Skeletal muscle satellite cell (primary cell): Measurements from ENCODE around the gene SHROOM3.
"Not testable (repeated sequence)": the region's sequence is repeated elsewhere in the genome, so short reads cannot be mapped to it uniquely, and the experiment has no call there.

ENCODE experiments used
- H3K27me3 ChIP-seq: 2 replicates; pipeline ENCODE4 v1.7.0; 2013; ENCODE audit warnings: low read length; ENCODE audit not compliant: control insufficient read depth, insufficient read depth
- H3K36me3 ChIP-seq: 2 replicates; pipeline ENCODE4 v1.7.0; 2013; ENCODE audit warnings: mild to moderate bottlenecking, control low read depth, low read length; ENCODE audit not compliant: insufficient read depth
- H3K4me1 ChIP-seq: 2 replicates; pipeline ENCODE4 v1.7.0; 2013; ENCODE audit warnings: low read length; ENCODE audit not compliant: control insufficient read depth, insufficient read depth
- H3K4me2 ChIP-seq: 2 replicates; pipeline ENCODE4 v1.7.0; 2013; ENCODE audit warnings: mild to moderate bottlenecking, low read length
- H3K4me3 ChIP-seq: 2 replicates; pipeline ENCODE4 v1.7.0; 2013; ENCODE audit warnings: low read length
- H3K9ac ChIP-seq: 2 replicates; pipeline ENCODE4 v1.7.0; 2013; ENCODE audit warnings: mild to moderate bottlenecking, low read depth, low read length, moderate library complexity
- H3K9me3 ChIP-seq: replicated peaks from 2 replicates; pipeline ENCODE4 v1.7.0; 2013; ENCODE audit warnings: mild to moderate bottlenecking, control low read depth, low read length

SHROOM3 gene

DNA sequence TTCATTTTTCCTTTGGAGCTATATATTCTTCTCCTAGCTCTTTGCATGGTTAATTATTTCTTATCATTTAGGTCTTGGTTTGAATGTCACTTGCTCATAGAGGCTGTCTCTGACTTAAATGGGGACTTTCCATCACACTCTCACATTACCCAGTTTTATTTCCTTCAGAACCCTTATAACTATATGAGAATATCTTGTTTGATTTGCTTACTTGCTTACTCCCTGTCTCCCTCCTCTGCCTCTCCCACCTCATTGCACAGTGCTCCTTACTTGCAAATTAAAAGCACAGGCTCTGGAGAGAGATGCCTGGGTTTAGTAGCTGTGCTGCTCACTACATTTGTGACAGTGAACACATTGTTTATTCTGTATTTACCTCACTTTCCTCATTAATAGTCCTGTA is 288.3 kb downstream of the SHROOM3 start:
- H3K4me1 ChIP-seq = peaks cover 37% of the 10 kb centered on the region
- no peaks in the 10 kb centered on the region for H3K27me3 ChIP-seq
- H3K4me3 ChIP-seq = no peak overlapping the region
- peak overlapping the region; percentile 54 for H3K4me2 ChIP-seq
- H3K36me3 ChIP-seq = no peaks in the 10 kb centered on the region
- H3K9ac ChIP-seq = peak overlapping the region; percentile 61
- no peaks in the 10 kb centered on the region for H3K9me3 ChIP-seq

DNA sequence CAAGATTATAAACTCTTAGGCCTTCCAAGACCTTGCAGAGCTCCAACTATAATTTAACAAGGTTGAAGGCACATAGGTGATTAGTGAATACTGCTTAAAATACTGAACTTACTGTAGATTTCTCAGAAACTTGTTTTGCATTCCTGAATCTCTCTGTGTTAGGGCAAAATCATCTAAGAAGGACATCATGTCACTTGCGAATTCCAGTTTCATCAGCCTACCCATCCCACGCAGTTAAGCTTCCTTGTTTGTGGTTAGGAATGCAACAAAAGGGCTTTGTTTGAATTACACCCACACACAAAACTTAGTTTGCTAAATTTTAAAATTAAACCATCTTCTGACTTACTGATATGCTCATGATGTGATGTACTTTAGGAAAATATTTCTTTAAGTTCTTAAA is 288.9 kb downstream of the SHROOM3 start:
- no peaks in the 10 kb centered on the region for H3K36me3 ChIP-seq
- H3K4me1 ChIP-seq = peaks cover 37% of the 10 kb centered on the region
- H3K27me3 ChIP-seq = no peaks in the 10 kb centered on the region
- H3K9me3 ChIP-seq = no peaks in the 10 kb centered on the region
- peak overlapping the region; percentile 54 for H3K4me2 ChIP-seq
- peak overlapping the region; percentile 61 for H3K9ac ChIP-seq
- no peak overlapping the region for H3K4me3 ChIP-seq

DNA sequence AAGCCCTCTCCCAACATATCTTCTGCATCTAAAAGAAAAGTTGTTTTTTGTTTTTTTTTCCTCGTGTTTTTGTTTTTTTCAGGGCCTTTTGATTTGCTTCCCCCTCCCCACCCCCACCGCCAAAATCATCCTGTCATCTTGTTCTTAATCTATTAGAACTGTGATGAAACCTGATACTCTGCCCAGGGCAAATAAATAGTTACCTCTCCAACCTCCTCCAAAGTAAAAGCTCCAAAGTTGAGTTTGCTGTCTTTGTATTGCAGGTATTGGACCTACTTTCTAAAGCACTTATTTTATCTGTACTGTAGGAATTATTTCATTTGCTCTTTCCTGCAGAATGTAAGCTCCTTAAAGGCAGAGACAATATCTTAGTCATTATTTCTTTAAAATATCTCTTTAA is 290.0 kb downstream of the SHROOM3 start:
- Histone ChIP-seq H3K9ac (no peak overlapping the region), H3K9me3 (no peaks in the 10 kb centered on the region), H3K4me3 (no peak overlapping the region), H3K4me1 (peaks cover 41% of the 10 kb centered on the region), H3K4me2 (no peak overlapping the region), H3K27me3 (no peaks in the 10 kb centered on the region), H3K36me3 (no peaks in the 10 kb centered on the region)

DNA sequence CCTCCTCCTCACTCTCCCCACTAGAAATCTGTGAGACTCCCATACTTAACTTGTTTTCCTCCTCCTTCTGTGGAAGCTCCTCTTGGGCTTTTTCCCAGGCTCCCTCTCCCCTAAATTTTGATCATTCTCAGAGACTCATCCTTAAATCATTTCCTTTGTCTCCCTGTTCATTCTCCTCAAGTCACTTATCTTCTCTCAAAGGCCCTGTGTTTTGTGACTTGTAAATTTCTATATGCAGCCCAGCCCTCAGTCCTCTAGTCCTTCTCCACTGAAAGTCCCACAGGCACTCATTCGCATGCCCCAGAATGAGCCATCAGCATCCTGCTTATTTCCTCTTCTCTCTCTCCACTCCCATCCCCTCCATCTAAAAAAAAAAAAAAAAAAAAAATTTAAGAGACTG is 291.1 kb downstream of the SHROOM3 start:
- peaks cover 41% of the 10 kb centered on the region for H3K4me1 ChIP-seq

DNA sequence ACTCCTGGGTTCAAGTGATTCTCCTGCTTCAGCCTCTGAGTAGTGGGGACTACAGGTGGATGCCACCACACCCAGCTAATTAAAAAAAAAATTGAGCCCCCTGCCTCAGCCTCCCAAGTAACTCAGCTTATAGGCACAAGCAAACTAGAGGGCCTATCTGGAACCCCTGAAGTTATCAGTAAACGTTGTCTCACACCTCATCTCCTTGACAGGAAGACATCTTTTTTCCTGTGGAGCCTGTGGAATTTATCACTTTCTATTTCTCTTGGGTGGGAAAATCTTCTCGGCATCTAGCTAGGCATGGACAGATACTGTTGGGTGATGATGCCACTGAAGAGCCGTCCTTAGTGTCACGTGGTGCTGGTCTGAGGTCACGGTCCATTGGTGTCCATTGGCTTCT is 291.6 kb downstream of the SHROOM3 start:
- Histone ChIP-seq H3K27me3 (no peaks in the 10 kb centered on the region), H3K9ac (no peak overlapping the region), H3K9me3 (no peaks in the 10 kb centered on the region), H3K4me3 (no peak overlapping the region), H3K36me3 (no peaks in the 10 kb centered on the region), H3K4me2 (no peak overlapping the region), H3K4me1 (peaks cover 41% of the 10 kb centered on the region)

More for the DNA sequence above, 291.1 kb downstream of the SHROOM3 start:
- Histone ChIP-seq H3K4me2 (no peak overlapping the region), H3K9me3 (no peaks in the 10 kb centered on the region), H3K4me3 (no peak overlapping the region), H3K36me3 (no peaks in the 10 kb centered on the region), H3K9ac (peak overlapping the region; percentile 4), H3K27me3 (no peaks in the 10 kb centered on the region)

DNA sequence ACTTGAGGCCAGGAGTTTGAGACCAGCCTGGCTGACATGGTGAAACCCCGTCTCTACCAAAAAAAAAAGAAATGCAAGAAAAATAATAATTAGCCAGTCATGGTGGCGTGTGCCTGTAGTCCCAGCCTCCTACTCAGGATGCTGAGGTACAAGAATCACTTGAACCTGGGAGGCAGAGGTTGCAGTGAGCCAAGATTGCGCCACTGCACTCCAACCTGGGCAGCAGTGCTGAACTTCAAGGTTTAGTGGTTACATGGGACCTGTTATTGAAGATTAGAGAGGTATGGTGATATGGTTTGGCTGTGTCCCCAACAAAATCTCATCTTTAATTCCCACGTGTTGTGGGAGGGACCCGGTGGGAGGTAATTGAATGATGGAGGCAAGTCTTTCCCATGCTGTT is 292.9 kb downstream of the SHROOM3 start:
- H3K9ac ChIP-seq, H3K27me3 ChIP-seq, H3K4me3 ChIP-seq, H3K9me3 ChIP-seq, H3K36me3 ChIP-seq, H3K4me2 ChIP-seq: not testable (repeated sequence)
- peaks cover 40% of the 10 kb centered on the region for H3K4me1 ChIP-seq

DNA sequence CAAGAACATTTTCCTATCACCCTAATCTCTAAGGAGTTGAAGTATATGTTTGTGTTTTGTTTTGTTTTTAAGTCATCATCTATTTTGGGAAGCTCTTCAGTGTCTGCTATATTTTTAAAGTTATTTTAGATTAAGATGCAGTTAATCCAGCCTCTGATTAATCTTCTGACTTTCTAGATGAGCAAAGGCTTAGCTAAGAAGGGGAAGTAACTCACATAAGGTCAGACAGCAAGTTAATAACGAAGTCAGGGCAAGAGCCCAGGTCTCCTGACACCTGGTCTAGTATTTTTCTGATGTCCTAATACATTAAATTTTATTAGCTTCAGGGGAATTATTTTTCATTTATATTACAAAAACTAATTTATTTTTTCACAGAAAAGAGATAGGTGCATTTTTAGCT is 294.4 kb downstream of the SHROOM3 start:
- Histone ChIP-seq H3K4me2 (no peak overlapping the region), H3K36me3 (no peaks in the 10 kb centered on the region), H3K27me3 (no peaks in the 10 kb centered on the region), H3K9me3 (no peaks in the 10 kb centered on the region), H3K4me1 (peaks cover 25% of the 10 kb centered on the region), H3K9ac (no peak overlapping the region), H3K4me3 (no peak overlapping the region)

DNA sequence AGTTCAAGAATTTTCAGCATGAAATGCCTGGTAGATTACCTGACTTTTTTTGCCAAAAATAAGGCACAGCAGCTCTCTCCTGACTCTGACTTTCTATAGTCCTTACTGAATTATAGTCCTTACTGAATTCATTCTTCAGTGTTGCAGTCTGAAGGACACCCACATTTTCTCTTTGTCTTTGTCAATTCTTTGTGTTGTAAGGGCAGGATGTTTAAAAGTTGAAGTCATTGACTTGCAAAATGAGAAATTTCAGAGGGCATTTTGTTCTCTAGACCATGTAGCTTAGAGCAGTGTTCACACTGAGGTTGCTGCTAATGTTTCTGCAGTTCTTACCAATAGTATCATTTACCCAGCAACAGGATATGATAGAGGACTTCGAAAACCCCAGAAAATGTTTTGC is 295.0 kb downstream of the SHROOM3 start:
- Histone ChIP-seq H3K9me3 (no peaks in the 10 kb centered on the region), H3K4me3 (no peak overlapping the region), H3K9ac (no peak overlapping the region), H3K4me2 (no peak overlapping the region), H3K27me3 (no peaks in the 10 kb centered on the region), H3K4me1 (peaks cover 20% of the 10 kb centered on the region), H3K36me3 (no peaks in the 10 kb centered on the region)

DNA sequence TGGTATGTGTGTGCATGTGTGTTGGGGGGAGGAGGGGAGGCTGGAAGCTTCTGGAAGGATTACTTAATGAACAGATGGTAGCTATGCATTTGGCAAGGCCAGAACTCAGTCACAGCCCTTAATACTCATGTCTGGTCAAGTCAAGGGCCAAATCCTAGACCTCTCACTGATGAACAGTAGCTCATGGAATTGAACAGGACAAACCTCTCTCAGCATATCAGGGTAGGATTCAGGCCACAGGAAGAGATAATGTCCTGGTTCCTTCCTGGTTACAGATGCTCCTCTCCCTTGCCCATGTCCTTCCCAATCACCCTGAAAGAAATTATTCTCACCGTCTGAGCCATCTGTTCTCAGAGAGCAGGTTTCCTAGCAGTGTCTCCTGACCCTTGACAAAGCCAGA is 297.2 kb downstream of the SHROOM3 start:
- Histone ChIP-seq H3K9me3 (no peaks in the 10 kb centered on the region), H3K4me2 (no peak overlapping the region), H3K27me3 (no peaks in the 10 kb centered on the region), H3K9ac (no peak overlapping the region), H3K36me3 (no peaks in the 10 kb centered on the region), H3K4me3 (no peak overlapping the region), H3K4me1 (peaks cover 11% of the 10 kb centered on the region)

DNA sequence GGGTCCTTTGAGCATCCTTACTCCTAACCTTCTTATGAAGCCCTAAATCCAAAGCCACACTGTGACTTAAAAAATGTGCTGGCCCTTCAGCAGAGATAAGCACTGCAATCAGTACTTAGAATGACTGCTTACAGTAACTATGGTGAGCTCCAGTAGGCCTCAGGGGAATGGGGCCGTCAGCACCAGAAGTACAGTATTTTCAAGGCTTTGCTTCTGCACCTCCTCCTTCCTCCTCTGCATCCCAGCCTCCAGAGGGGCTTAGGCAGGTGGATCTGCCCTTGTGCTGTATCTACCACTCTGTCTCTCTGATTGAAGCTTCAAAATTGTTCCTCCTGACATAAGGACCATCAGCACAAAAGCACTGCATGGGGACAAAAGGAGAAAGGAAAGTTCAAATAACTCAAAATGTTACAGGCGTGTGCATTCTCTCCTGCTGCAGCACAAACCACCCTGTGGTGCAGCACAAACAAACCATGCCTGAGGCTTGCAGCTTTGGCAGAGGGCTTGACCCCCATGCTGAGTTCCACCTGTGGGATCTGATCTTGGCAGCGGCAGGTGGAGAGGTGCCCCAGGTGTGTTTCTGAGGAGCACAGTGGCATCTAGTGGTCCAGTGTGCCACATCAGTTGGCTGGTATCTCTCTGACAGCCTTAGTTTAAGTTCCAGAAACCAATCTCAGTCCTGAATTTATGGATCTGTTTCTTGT is 298.2 kb downstream of the SHROOM3 start:
- H3K4me3 ChIP-seq = no peak overlapping the region
- H3K4me2 ChIP-seq = no peak overlapping the region
- no peaks in the 10 kb centered on the region for H3K27me3 ChIP-seq
- peaks cover 20% of the 10 kb centered on the region for H3K4me1 ChIP-seq
- H3K9me3 ChIP-seq = no peaks in the 10 kb centered on the region
- no peaks in the 10 kb centered on the region for H3K36me3 ChIP-seq
- no peak overlapping the region for H3K9ac ChIP-seq

DNA sequence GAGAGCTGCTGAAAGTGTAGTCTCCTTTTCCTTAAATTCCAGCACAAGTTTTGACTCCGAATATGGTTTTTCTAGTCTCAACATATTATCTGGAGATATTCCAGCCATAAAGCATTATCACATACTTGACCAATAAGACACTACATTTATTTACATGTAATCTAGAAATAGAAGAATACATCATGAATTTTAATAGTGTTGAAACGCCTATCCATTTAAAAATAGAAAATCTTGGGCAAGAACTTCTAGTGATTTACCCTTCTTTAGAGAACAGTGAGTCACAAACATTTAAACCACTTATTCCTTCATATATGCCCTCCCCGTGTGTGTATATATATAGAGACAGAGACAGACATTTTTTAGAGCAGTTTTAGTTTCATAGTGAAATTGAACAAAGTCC is 301.4 kb downstream of the SHROOM3 start:
- Histone ChIP-seq H3K4me3 (no peak overlapping the region), H3K4me2 (no peak overlapping the region), H3K36me3 (no peaks in the 10 kb centered on the region), H3K9me3 (no peaks in the 10 kb centered on the region), H3K4me1 (peaks cover 23% of the 10 kb centered on the region), H3K27me3 (no peaks in the 10 kb centered on the region), H3K9ac (no peak overlapping the region)

DNA sequence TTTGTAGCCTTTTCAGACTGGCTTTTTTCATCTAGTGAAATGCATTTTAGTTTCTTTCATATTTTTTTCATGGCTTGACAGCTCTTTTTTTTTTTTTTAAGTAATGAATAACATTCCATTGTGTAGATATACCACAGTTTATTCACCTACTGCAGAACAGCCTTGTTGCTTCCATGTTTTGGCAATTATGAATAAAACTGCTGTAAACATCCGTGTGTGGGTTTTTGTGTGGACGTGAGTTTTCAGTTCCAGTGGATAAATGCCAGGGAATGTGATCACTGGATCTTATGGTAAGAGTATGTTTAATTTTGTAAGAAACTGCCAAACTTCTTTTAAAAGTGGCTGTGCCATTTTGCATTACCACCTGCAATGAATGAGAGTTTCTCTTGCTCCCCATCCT is 302.2 kb downstream of the SHROOM3 start:
- Histone ChIP-seq H3K36me3 (no peaks in the 10 kb centered on the region), H3K4me1 (peaks cover 23% of the 10 kb centered on the region), H3K4me2 (no peak overlapping the region), H3K9me3 (no peaks in the 10 kb centered on the region), H3K27me3 (no peaks in the 10 kb centered on the region), H3K4me3 (no peak overlapping the region), H3K9ac (no peak overlapping the region)
